ENCODE measurements around the gene CEP68.

DNA sequence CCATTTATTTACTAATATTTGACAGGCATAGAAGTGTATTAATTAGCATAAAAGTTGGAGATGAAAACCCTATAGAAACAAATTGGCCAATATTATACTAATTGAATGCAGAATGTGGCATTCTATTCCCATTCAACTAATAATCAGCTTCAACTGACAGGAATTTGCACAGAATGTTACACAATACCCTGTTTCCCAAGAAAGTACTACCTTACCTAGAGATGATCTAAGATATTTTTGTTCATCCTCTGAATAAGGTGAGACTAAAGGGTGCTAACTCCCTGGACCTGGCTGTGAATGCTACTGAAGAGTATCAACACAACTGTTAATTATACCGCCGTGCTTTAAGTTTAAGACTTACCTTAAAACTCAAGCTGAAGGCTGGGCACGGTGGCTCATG lies 28.9 kb downstream of the CEP68 start:
- TF ChIP-seq RFX5 (IDR thresholded peaks at IDR 0.05; ENCODE audit: low read length) (no peak), RAD21 (IDR thresholded peaks at IDR 0.05; ENCODE audit: low read length) (no peak), GABPA (IDR thresholded peaks at IDR 0.05; ENCODE audit: low read depth) (no peak), MXI1 (IDR thresholded peaks at IDR 0.05; ENCODE audit: low read depth, low read length) (no peak), TCF12 (IDR thresholded peaks at IDR 0.05) (no peak), TAF1 (IDR thresholded peaks at IDR 0.05; ENCODE audit: borderline replicate concordance, low read depth, low read length) (no peak), EP300 (IDR thresholded peaks at IDR 0.05; ENCODE audit: borderline replicate concordance in 1 of 2, low read depth in 1 of 2, low read length in 1 of 2) (no peak), POLR2AphosphoS5 (IDR thresholded peaks at IDR 0.05; ENCODE audit: low read depth, low read length) (no peak), YY1 (IDR thresholded peaks at IDR 0.05; ENCODE audit: low read depth) (no peak), RCOR1 (IDR thresholded peaks at IDR 0.05; ENCODE audit: low read length) (no peak)
- TF ChIP-seq, protein P1, sequence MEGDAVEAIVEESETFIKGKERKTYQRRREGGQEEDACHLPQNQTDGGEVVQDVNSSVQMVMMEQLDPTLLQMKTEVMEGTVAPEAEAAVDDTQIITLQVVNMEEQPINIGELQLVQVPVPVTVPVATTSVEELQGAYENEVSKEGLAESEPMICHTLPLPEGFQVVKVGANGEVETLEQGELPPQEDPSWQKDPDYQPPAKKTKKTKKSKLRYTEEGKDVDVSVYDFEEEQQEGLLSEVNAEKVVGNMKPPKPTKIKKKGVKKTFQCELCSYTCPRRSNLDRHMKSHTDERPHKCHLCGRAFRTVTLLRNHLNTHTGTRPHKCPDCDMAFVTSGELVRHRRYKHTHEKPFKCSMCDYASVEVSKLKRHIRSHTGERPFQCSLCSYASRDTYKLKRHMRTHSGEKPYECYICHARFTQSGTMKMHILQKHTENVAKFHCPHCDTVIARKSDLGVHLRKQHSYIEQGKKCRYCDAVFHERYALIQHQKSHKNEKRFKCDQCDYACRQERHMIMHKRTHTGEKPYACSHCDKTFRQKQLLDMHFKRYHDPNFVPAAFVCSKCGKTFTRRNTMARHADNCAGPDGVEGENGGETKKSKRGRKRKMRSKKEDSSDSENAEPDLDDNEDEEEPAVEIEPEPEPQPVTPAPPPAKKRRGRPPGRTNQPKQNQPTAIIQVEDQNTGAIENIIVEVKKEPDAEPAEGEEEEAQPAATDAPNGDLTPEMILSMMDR (IDR thresholded peaks at IDR 0.05) = no peak
